Esophagus muscularis mucosa (tissue), 3 donors: ENCODE data around the gene LHPP.

Source experiments
- POLR2A ChIP-seq: fragments of 450-650 bp; IDR thresholded peaks from one replicate; pipeline ENCODE4 v1.6.1; 2017; ENCODE audit warnings: antibody characterized with exemption, moderate library complexity, mild to moderate bottlenecking, low read depth
- POLR2AphosphoS5 ChIP-seq, 2 donors: sonication (generic); formaldehyde crosslinking; IDR thresholded peaks; one replicate each; pipeline ENCODE4 v1.6.1; 2017; ENCODE audit warnings: antibody characterized with exemption in 2 of 2
- TF ChIP-seq, protein P1 (sequence below), 3 experiments: fragments of 200-600 bp in 2 of 3; fragments of 450-650 bp in 1 of 3; sonication (generic) in 2 of 3; IDR thresholded peaks; one replicate each; pipeline ENCODE4 v1.5.1; 2017 to 2019; ENCODE audit warnings: antibody characterized with exemption in 3 of 3, mild to moderate bottlenecking in 2 of 3, moderate library complexity in 1 of 3

- TF ChIP-seq POLR2A = no peak
- TF ChIP-seq, protein P1, sequence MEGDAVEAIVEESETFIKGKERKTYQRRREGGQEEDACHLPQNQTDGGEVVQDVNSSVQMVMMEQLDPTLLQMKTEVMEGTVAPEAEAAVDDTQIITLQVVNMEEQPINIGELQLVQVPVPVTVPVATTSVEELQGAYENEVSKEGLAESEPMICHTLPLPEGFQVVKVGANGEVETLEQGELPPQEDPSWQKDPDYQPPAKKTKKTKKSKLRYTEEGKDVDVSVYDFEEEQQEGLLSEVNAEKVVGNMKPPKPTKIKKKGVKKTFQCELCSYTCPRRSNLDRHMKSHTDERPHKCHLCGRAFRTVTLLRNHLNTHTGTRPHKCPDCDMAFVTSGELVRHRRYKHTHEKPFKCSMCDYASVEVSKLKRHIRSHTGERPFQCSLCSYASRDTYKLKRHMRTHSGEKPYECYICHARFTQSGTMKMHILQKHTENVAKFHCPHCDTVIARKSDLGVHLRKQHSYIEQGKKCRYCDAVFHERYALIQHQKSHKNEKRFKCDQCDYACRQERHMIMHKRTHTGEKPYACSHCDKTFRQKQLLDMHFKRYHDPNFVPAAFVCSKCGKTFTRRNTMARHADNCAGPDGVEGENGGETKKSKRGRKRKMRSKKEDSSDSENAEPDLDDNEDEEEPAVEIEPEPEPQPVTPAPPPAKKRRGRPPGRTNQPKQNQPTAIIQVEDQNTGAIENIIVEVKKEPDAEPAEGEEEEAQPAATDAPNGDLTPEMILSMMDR (IDR thresholded peaks at IDR 0.05) = no peak
- TF ChIP-seq POLR2AphosphoS5 (IDR thresholded peaks at IDR 0.05) = peak; percentile 26 to 36
Measured at GRCh38 chr10:124641282-124642087, 179.9 kb downstream of the LHPP start.
